Kidney (tissue), 14 donors: ENCODE measurements around the gene ACAD11. TPM values are rescaled to one million over a fixed set of nuclear protein-coding genes. Genes with fewer than 3 reads are reported as not detected.

Experiments used
- DNase-seq, 5 donors: peaks; one replicate each; pipeline ENCODE4 v3.0.0-alpha.2; 2013 to 2020
- FAIRE-seq: peaks from 2 replicates; lab custom pipeline; 2012; peaks lifted over from hg19 to GRCh38; lab: Jason Lieb, UNC
- H3K27ac ChIP-seq, 2 donors: one replicate each; pipeline ENCODE4 v1.7.0; 2013; ENCODE audit warnings: low read depth in 2 of 2, low read length in 2 of 2, inconsistent platforms in 1 of 2
- H3K27me3 ChIP-seq: one replicate; pipeline ENCODE4 v1.7.1; 2013; ENCODE audit warnings: low read length, inconsistent platforms; ENCODE audit not compliant: control insufficient read depth, insufficient read depth
- H3K36me3 ChIP-seq, 3 donors: one replicate each; pipeline versions ENCODE4 v1.7.0 to v1.7.1; 2013; ENCODE audit warnings: low read length in 3 of 3, control low read depth in 1 of 3, inconsistent platforms in 1 of 3; ENCODE audit not compliant: insufficient read depth in 3 of 3, control insufficient read depth in 2 of 3
- H3K4me1 ChIP-seq, 3 donors: one replicate each; pipeline versions ENCODE4 v1.7.0 to v1.7.1; 2013; ENCODE audit warnings: low read length in 3 of 3, inconsistent platforms in 1 of 3, low read depth in 1 of 3; ENCODE audit not compliant: control insufficient read depth in 2 of 3, insufficient read depth in 2 of 3
- H3K4me3 ChIP-seq, 3 donors: one replicate each; pipeline versions ENCODE4 v1.7.0 to v1.8.1; 2013; ENCODE audit warnings: low read length in 3 of 3, control low read depth in 1 of 3, inconsistent platforms in 1 of 3
- H3K9ac ChIP-seq, 3 donors: one replicate each; pipeline versions ENCODE4 v1.7.0 to v1.7.1; 2013; ENCODE audit warnings: low read length in 3 of 3, control low read depth in 1 of 3, inconsistent platforms in 1 of 3
- H3K9me3 ChIP-seq, 3 donors: one replicate each; pipeline versions ENCODE4 v1.7.0 to v1.7.1; 2013; ENCODE audit warnings: low read length in 3 of 3, control low read depth in 1 of 3, inconsistent platforms in 1 of 3; ENCODE audit not compliant: control insufficient read depth in 2 of 3, insufficient read depth in 1 of 3
- intact Hi-C: fragments of 100-400 bp; cut with DNase I; formaldehyde crosslinking; loops from one replicate; pipeline ENCODE4 v1.11.1; 2022
- polyA plus RNA-seq: library from polyadenylated mRNA; stranded (reverse); fragments of 350-450 nt; fragmentation: Illumina TruSeq; extraction: RNeasy Lipid Tissue Mini Kit (QIAGEN cat#74804); gene quantifications from one replicate; pipeline ENCODE4 v1.2.3, GENCODE V29; 2014; ENCODE audit warnings: low read depth, low replicate concordance; ENCODE audit not compliant: insufficient read depth
- total RNA-seq: library from RNA; stranded (reverse); fragmentation: NEBNext Ultra II Directional; extraction: Animal tissue kit (Norgen Biotek cat#: 25700); gene quantifications from one replicate; pipeline ENCODE4 v1.2.1, GENCODE V29; 2021
- TF ChIP-seq, protein P1 (sequence below): IDR thresholded peaks from 3 replicates; pipeline ENCODE4 v1.5.1; 2012; ENCODE audit warnings: mild to moderate bottlenecking, moderate library complexity, borderline replicate concordance; ENCODE audit not compliant: insufficient read depth; ENCODE audit errors: extremely low read depth
- donor health status: control.
- donor health status: control.
- donor health status: control.
- donor health status: control.
- donor health status: control.
- donor health status: DM: yes; HTN: yes; CAD: no.
- donor health status: Normal renal cell carcinoma (clear cell type).

ACAD11 gene
- total and polyA plus RNA-seq, 2 donors from 2014 or later = 21.4 to 47.7 TPM

DNA sequence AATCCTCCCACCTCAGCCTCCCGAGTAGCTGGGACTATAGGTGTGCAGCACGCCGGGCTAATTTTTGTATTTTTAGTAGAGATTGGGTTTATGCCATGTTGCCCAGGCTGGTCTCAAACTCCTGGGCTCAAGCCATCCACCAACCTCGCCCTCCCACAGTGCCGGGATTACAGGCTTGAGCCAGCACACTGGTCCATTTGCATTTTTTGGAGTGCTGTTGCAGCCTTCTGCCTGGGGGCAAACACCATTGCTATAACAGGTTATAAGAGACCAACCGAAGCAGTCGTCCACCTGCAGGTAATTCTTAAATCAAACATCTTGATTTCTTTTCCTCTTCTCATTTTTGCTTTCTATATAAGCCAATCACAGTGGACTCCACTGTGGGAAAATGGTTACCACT, 34.8 kb downstream of the ACAD11 start:
- TF ChIP-seq, protein P1, sequence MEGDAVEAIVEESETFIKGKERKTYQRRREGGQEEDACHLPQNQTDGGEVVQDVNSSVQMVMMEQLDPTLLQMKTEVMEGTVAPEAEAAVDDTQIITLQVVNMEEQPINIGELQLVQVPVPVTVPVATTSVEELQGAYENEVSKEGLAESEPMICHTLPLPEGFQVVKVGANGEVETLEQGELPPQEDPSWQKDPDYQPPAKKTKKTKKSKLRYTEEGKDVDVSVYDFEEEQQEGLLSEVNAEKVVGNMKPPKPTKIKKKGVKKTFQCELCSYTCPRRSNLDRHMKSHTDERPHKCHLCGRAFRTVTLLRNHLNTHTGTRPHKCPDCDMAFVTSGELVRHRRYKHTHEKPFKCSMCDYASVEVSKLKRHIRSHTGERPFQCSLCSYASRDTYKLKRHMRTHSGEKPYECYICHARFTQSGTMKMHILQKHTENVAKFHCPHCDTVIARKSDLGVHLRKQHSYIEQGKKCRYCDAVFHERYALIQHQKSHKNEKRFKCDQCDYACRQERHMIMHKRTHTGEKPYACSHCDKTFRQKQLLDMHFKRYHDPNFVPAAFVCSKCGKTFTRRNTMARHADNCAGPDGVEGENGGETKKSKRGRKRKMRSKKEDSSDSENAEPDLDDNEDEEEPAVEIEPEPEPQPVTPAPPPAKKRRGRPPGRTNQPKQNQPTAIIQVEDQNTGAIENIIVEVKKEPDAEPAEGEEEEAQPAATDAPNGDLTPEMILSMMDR = no peak
- intact Hi-C loops = no loop called here
- H3K27me3 ChIP-seq = no peaks in the 10 kb centered on the region
- FAIRE-seq (no peak), DNase-seq (no peak)
- H3K36me3 ChIP-seq = peaks cover 0 to 18% (median 17%) of the 10 kb centered on the region in 3 donors
- H3K4me3 ChIP-seq = no peak overlapping the region
- H3K4me1 ChIP-seq = no peaks in the 10 kb centered on the region
- H3K9me3 ChIP-seq = no peaks in the 10 kb centered on the region
- H3K27ac ChIP-seq = no peak overlapping the region
- no peak overlapping the region for H3K9ac ChIP-seq

DNA sequence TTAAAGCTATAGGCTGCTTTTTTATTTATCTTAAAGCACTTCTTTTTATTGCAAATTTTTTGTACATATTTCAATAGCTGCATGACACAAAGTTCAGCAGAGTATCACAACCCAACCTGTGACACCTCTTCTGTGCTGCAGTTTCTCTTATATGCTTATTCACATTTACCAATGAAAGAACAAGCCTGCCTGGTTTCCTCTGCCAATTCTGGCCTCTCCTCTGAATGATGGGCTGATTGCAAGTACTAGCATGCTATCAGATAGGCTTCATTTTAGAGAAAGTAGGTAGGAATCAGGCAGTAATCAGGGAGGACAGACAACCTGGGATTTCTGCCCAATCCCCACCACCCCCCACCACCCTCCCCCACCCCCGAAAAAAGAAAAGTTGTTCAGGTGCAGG, 36.0 kb downstream of the ACAD11 start:
- Histone ChIP-seq H3K9ac (no peak overlapping the region), H3K27me3 (no peaks in the 10 kb centered on the region), H3K9me3 (no peaks in the 10 kb centered on the region), H3K4me1 (no peaks in the 10 kb centered on the region), H3K27ac (no peak overlapping the region), H3K4me3 (no peak overlapping the region), H3K36me3 (peaks cover 0 to 18% (median 16%) of the 10 kb centered on the region in 3 donors)
- intact Hi-C loops = no loop called here
- TF ChIP-seq, protein P1 = no peak
- FAIRE-seq (no peak), DNase-seq (no peak)

DNA sequence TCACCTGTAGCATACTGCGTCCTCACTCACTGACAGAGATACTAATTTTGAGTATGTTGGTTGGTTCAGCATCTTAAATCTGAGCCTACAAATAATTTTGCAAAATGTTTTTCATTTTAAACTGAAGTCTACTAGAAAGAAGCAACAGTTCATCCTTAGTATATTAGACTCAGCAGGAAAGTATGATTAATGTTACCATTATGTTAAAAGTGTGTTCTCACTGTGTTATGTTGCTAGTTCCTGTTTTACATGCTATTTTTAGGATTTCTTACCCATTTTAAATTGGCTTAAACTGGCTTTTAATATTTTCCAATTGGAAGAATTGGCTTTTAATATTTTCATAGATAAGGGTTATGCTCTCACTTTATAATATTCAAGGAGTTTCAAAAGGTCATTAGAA, 36.8 kb downstream of the ACAD11 start:
- no peak overlapping the region for H3K27ac ChIP-seq
- intact Hi-C loops = no loop called here
- H3K9ac ChIP-seq = no peak overlapping the region
- TF ChIP-seq, protein P1 = no peak
- H3K4me1 ChIP-seq = no peaks in the 10 kb centered on the region
- FAIRE-seq = no peak
- H3K36me3 ChIP-seq = peaks cover 0 to 14% (median 12%) of the 10 kb centered on the region in 3 donors
- H3K4me3 ChIP-seq = no peak overlapping the region
- no peak for DNase-seq
- no peaks in the 10 kb centered on the region for H3K9me3 ChIP-seq
- H3K27me3 ChIP-seq = no peaks in the 10 kb centered on the region

DNA sequence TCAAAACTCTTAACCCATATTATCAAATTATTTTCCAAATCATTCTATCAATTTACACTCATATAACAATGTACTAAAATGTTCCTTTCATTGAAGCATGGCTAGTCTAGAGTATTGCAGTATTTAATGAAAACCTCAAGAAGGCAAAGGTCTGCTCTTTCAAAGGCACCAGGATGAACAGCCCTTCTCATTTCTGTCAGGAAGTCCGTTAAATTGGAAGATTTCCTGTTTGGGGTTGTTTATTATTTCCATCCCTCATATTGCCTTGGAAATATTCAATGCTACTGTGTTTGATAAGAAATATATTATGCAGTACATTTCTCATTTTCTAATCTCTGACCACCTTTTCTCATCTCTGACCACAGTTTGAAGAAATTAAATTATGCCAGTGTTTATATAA, 37.5 kb downstream of the ACAD11 start:
- Histone ChIP-seq H3K36me3 (peaks cover 0 to 17% (median 14%) of the 10 kb centered on the region in 3 donors), H3K27me3 (no peaks in the 10 kb centered on the region), H3K27ac (no peak overlapping the region), H3K9me3 (no peaks in the 10 kb centered on the region), H3K4me3 (no peak overlapping the region), H3K4me1 (no peaks in the 10 kb centered on the region), H3K9ac (no peak overlapping the region)
- TF ChIP-seq, protein P1 = no peak
- DNase-seq = no peak
- FAIRE-seq = no peak
- intact Hi-C loops = no loop called here
